ENCODE data around the gene MYEF2.

Gene MYEF2

GRCh38 chr15:48090115-48090514, 88.0 kb downstream of the MYEF2 start:
- H3K9me3 ChIP-seq (ENCODE audit: insufficient read depth, low read length): peaks cover 20% of the 10 kb centered on the region; the same call in 1 of the 2 replicates
- no peaks in the 10 kb centered on the region for H3K4me1 ChIP-seq (ENCODE audit: insufficient read depth, insufficient read length)
- H3K27me3 ChIP-seq (ENCODE audit: insufficient read depth, insufficient read length): no peaks in the 10 kb centered on the region
- no peak for TF ChIP-seq YY1 (IDR thresholded peaks at IDR 0.05; ENCODE audit: insufficient read depth, insufficient read length)
- TF ChIP-seq SUZ12 (IDR thresholded peaks at IDR 0.05; ENCODE audit: extremely low read depth, insufficient read depth, insufficient read length): no peak
- TF ChIP-seq ZNF274 (IDR thresholded peaks at IDR 0.05; ENCODE audit: low read depth, low read length): no peak
- H3K9ac ChIP-seq (ENCODE audit: insufficient read length, low read depth): no peak overlapping the region
- no peak overlapping the region for H3K4me3 ChIP-seq (ENCODE audit: insufficient read length, low read depth)
- no peaks in the 10 kb centered on the region for H3K36me3 ChIP-seq (ENCODE audit: insufficient read depth, insufficient read length, low read length)
- DNase-seq (ENCODE audit: low read depth, low spot score): no peak

DNA sequence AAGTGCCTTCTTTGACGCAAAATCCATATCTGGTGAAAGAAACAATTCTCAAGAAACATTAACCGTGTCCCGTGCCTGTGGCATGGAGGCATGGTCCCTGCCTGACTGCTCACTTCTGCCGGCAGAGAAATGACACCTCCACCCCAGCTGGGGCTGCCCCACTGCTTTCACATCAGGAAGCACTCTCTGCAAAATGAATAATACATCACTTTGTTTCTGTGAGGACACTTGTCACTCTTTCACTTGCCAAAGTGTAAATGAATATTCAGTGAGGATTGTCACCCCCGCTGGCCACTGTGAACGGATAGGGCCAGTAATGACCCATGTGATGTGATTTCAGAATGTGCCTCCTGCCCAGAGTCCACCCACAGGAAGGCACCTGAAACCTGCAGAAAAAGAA, 88.4 kb downstream of the MYEF2 start:
- Histone ChIP-seq H3K4me1 (ENCODE audit: insufficient read depth, insufficient read length) (no peaks in the 10 kb centered on the region), H3K36me3 (ENCODE audit: insufficient read depth, insufficient read length, low read length) (no peaks in the 10 kb centered on the region), H3K9ac (ENCODE audit: insufficient read length, low read depth) (no peak overlapping the region), H3K4me3 (ENCODE audit: insufficient read length, low read depth) (no peak overlapping the region), H3K27me3 (ENCODE audit: insufficient read depth, insufficient read length) (no peaks in the 10 kb centered on the region), H3K9me3 (ENCODE audit: insufficient read depth, low read length) (peaks cover 20% of the 10 kb centered on the region; the same call in 1 of the 2 replicates)
- TF ChIP-seq SUZ12 (IDR thresholded peaks at IDR 0.05; ENCODE audit: extremely low read depth, insufficient read depth, insufficient read length): no peak
- no peak for TF ChIP-seq YY1 (IDR thresholded peaks at IDR 0.05; ENCODE audit: insufficient read depth, insufficient read length)
- no peak for TF ChIP-seq ZNF274 (IDR thresholded peaks at IDR 0.05; ENCODE audit: low read depth, low read length)
- no peak for DNase-seq (ENCODE audit: low read depth, low spot score)

DNA sequence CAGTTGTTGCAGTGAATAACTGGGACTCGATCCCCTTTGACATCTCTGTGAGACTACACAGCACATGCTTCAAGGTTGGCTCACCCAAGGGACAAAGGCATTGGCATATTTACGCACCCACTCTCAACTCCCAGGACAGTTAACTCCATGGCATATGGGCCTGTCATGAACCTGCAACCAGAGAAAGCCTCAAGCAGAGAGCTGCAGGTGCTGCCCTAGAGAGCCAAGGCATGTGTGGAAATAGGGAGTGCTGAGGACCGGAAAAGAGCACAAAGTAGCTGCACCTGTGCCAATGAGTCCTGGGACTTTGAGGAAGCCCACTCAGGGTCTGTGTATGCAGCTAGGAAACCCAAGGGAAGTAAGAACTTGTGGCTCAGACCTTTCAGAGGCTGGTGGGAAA, 90.3 kb downstream of the MYEF2 start:
- Histone ChIP-seq H3K4me3 (ENCODE audit: insufficient read length, low read depth) (no peak overlapping the region), H3K9ac (ENCODE audit: insufficient read length, low read depth) (no peak overlapping the region), H3K36me3 (ENCODE audit: insufficient read depth, insufficient read length, low read length) (no peaks in the 10 kb centered on the region), H3K9me3 (ENCODE audit: insufficient read depth, low read length) (peaks cover 20% of the 10 kb centered on the region; the same call in 1 of the 2 replicates), H3K4me1 (ENCODE audit: insufficient read depth, insufficient read length) (no peaks in the 10 kb centered on the region), H3K27me3 (ENCODE audit: insufficient read depth, insufficient read length) (no peaks in the 10 kb centered on the region)
- TF ChIP-seq SUZ12 (IDR thresholded peaks at IDR 0.05; ENCODE audit: extremely low read depth, insufficient read depth, insufficient read length) (no peak), YY1 (IDR thresholded peaks at IDR 0.05; ENCODE audit: insufficient read depth, insufficient read length) (no peak), ZNF274 (IDR thresholded peaks at IDR 0.05; ENCODE audit: low read depth, low read length) (no peak)
- DNase-seq (ENCODE audit: low read depth, low spot score): no peak

DNA sequence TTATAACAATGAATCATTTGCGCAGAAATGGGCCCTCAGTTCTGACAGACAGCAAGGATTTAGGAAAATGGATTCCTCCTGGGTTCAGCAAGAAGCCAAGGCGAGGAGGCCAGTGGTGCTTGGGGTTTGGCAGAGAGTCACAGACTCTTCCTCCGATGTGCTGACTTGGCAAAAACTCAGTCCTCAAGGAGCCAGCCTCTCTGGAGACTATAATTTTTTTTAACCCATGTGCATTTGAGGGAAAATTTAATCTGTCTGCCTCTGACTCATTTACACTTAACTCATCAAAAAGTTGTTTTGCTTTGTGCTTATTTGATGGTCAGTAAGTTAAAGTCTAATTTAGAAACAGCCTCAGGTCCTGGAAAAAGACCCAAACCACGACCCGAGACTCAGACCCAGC, 91.5 kb downstream of the MYEF2 start:
- Histone ChIP-seq H3K9me3 (ENCODE audit: insufficient read depth, low read length) (peaks cover 20% of the 10 kb centered on the region; the same call in 1 of the 2 replicates), H3K4me3 (ENCODE audit: insufficient read length, low read depth) (no peak overlapping the region), H3K4me1 (ENCODE audit: insufficient read depth, insufficient read length) (no peaks in the 10 kb centered on the region), H3K9ac (ENCODE audit: insufficient read length, low read depth) (no peak overlapping the region), H3K36me3 (ENCODE audit: insufficient read depth, insufficient read length, low read length) (no peaks in the 10 kb centered on the region), H3K27me3 (ENCODE audit: insufficient read depth, insufficient read length) (no peaks in the 10 kb centered on the region)
- no peak for DNase-seq (ENCODE audit: low read depth, low spot score)
- TF ChIP-seq ZNF274 (IDR thresholded peaks at IDR 0.05; ENCODE audit: low read depth, low read length) (no peak), YY1 (IDR thresholded peaks at IDR 0.05; ENCODE audit: insufficient read depth, insufficient read length) (no peak), SUZ12 (IDR thresholded peaks at IDR 0.05; ENCODE audit: extremely low read depth, insufficient read depth, insufficient read length) (no peak)

DNA sequence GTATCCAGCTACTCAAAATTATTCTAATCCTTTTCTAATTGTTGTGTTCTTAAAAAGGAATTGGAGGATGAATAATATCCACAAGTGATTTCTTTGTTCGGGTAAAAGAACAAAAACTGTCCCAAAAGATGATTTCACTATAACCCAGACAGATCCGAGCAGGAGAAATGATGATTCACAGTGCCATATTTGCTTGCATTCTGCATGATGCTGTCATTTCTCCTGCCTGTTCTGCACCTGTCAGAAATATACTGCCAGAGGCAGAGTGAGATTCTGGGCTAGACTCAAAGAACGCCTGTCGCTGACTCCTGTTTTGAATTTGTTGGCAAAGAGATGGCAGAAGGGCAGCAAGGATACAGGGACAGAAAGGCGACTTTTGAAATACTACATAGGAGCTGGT, 92.0 kb downstream of the MYEF2 start:
- H3K36me3 ChIP-seq (ENCODE audit: insufficient read depth, insufficient read length, low read length): no peaks in the 10 kb centered on the region

GRCh38 chr15:48085591-48085930, 92.5 kb downstream of the MYEF2 start:
- Histone ChIP-seq H3K4me1 (ENCODE audit: insufficient read depth, insufficient read length) (no peaks in the 10 kb centered on the region), H3K9ac (ENCODE audit: insufficient read length, low read depth) (no peak overlapping the region), H3K36me3 (ENCODE audit: insufficient read depth, insufficient read length, low read length) (no peaks in the 10 kb centered on the region), H3K4me3 (ENCODE audit: insufficient read length, low read depth) (no peak overlapping the region), H3K9me3 (ENCODE audit: insufficient read depth, low read length) (peaks cover 20% of the 10 kb centered on the region; the same call in 1 of the 2 replicates), H3K27me3 (ENCODE audit: insufficient read depth, insufficient read length) (no peaks in the 10 kb centered on the region)
- TF ChIP-seq SUZ12 (IDR thresholded peaks at IDR 0.05; ENCODE audit: extremely low read depth, insufficient read depth, insufficient read length) (no peak), YY1 (IDR thresholded peaks at IDR 0.05; ENCODE audit: insufficient read depth, insufficient read length) (no peak), ZNF274 (IDR thresholded peaks at IDR 0.05; ENCODE audit: low read depth, low read length) (no peak)
- DNase-seq (ENCODE audit: low read depth, low spot score): no peak

More for the DNA sequence above, 92.0 kb downstream of the MYEF2 start:
- DNase-seq (ENCODE audit: low read depth, low spot score): no peak
- H3K27me3 ChIP-seq (ENCODE audit: insufficient read depth, insufficient read length): no peaks in the 10 kb centered on the region
- TF ChIP-seq SUZ12 (IDR thresholded peaks at IDR 0.05; ENCODE audit: extremely low read depth, insufficient read depth, insufficient read length): no peak
- no peak for TF ChIP-seq YY1 (IDR thresholded peaks at IDR 0.05; ENCODE audit: insufficient read depth, insufficient read length)
- no peak for TF ChIP-seq ZNF274 (IDR thresholded peaks at IDR 0.05; ENCODE audit: low read depth, low read length)
- peaks cover 20% of the 10 kb centered on the region; the same call in 1 of the 2 replicates for H3K9me3 ChIP-seq (ENCODE audit: insufficient read depth, low read length)
- no peak overlapping the region for H3K9ac ChIP-seq (ENCODE audit: insufficient read length, low read depth)
- H3K4me1 ChIP-seq (ENCODE audit: insufficient read depth, insufficient read length): no peaks in the 10 kb centered on the region
- H3K4me3 ChIP-seq (ENCODE audit: insufficient read length, low read depth): no peak overlapping the region

DNA sequence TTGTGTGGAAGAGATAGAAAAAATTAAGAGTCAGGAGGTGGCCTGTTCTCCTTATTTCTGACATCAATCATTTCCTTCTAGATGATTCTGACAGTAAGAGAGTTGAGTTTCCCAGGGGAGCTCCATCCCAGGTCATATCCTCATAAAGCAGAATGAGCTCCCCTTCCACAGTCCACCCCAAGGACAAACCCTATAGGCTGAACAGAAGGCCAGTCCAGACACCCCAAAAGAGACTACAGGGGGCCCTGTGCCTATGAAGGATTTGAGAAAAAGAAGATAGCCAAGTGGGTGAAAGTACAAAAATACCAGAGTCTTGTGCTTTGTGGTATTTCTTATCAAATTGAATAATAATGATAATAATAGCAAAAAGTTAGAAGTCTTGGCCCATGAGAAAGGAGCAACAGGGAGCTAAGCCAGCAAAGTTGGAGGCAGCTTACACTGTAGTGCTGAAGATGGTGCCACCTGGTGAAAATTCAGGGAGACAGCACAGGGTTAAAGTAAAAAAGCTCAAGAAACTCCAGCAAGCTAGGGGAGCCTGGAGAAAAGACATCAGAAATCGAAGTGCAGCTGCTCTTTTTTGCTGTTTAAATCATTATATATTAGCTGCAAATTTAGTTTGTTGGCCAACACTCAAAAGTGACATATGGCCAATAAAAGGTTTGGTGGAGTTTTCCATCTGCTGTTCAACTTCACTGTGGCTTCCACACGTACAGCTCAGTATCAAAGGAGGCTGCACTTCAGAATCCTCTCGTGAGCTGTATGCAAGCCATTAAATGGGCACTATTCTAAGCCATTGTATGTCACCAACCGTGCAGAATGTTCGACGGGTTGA, 93.1 kb downstream of the MYEF2 start:
- no peak for TF ChIP-seq SUZ12 (IDR thresholded peaks at IDR 0.05; ENCODE audit: extremely low read depth, insufficient read depth, insufficient read length)
- no peak for TF ChIP-seq ZNF274 (IDR thresholded peaks at IDR 0.05; ENCODE audit: low read depth, low read length)
- no peak for TF ChIP-seq YY1 (IDR thresholded peaks at IDR 0.05; ENCODE audit: insufficient read depth, insufficient read length)
- DNase-seq (ENCODE audit: low read depth, low spot score): peak; percentile 3
- H3K9me3 ChIP-seq (ENCODE audit: insufficient read depth, low read length): peaks cover 20% of the 10 kb centered on the region; the same call in 1 of the 2 replicates
- H3K27me3 ChIP-seq (ENCODE audit: insufficient read depth, insufficient read length): no peaks in the 10 kb centered on the region
- H3K4me3 ChIP-seq (ENCODE audit: insufficient read length, low read depth): no peak overlapping the region
- no peak overlapping the region for H3K9ac ChIP-seq (ENCODE audit: insufficient read length, low read depth)
- no peaks in the 10 kb centered on the region for H3K36me3 ChIP-seq (ENCODE audit: insufficient read depth, insufficient read length, low read length)
- no peaks in the 10 kb centered on the region for H3K4me1 ChIP-seq (ENCODE audit: insufficient read depth, insufficient read length)
